H1 (cell line): ENCODE measurements around the gene DAPK1. TPM values are rescaled to one million over a fixed set of nuclear protein-coding genes. Genes with fewer than 3 reads are reported as not detected.

Source experiments
- CTCF ChIA-PET: fragments of 300-600 bp; sonication (Branson Sonifier 250); formaldehyde crosslinking; loops from one replicate; lab custom pipeline; 2021; ENCODE audit not compliant: partially characterized antibody; lab: Charles Lee
- POLR2A ChIA-PET: fragments of 300-600 bp; sonication (Branson Sonifier 250); formaldehyde crosslinking; loops from one replicate; lab custom pipeline; 2021; ENCODE audit warnings: inconsistent platforms; ENCODE audit not compliant: partially characterized antibody; lab: Charles Lee
- DNase-seq, 2 experiments: peaks; one replicate each; pipeline versions ENCODE4 v3.0.0 to v3.0.0-alpha.2; 2010 to 2022; ENCODE audit warnings: low spot score in 2 of 2, low read depth in 1 of 2, mixed read lengths in 1 of 2
- FAIRE-seq: peaks from 2 replicates; lab custom pipeline; 2011; peaks lifted over from hg19 to GRCh38; lab: Jason Lieb, UNC
- H2AFZ ChIP-seq: 2 replicates; pipeline ENCODE4 v1.8.1; 2012; ENCODE audit warnings: low read length, inconsistent platforms
- H2AK5ac ChIP-seq: 2 replicates; pipeline ENCODE4 v1.6.1; 2013; ENCODE audit warnings: low read depth, low read length
- H2BK120ac ChIP-seq: replicated peaks from 2 replicates; pipeline ENCODE3; 2013; ENCODE audit warnings: low read depth, low read length, inconsistent platforms
- H2BK12ac ChIP-seq: 2 replicates; pipeline ENCODE4 v1.6.1; 2013; ENCODE audit warnings: low read depth, low read length
- H2BK15ac ChIP-seq: 2 replicates; pipeline ENCODE4 v1.6.1; 2013; ENCODE audit warnings: low read length
- H2BK20ac ChIP-seq: 2 replicates; pipeline ENCODE4 v1.6.1; 2013; ENCODE audit warnings: low read length
- H2BK5ac ChIP-seq: 2 replicates; pipeline ENCODE4 v1.6.1; 2013; ENCODE audit warnings: low read depth, low read length
- H3K14ac ChIP-seq: 2 replicates; pipeline ENCODE4 v1.6.1; 2013; ENCODE audit warnings: inconsistent platforms; ENCODE audit not compliant: insufficient read length
- H3K18ac ChIP-seq: 2 replicates; pipeline ENCODE4 v1.6.1; 2013; ENCODE audit warnings: low read length; ENCODE audit errors: extremely low read depth
- H3K23ac ChIP-seq: 2 replicates; pipeline ENCODE4 v1.6.1; 2013; ENCODE audit warnings: inconsistent platforms; ENCODE audit not compliant: insufficient read length
- H3K23me2 ChIP-seq: 2 replicates; pipeline ENCODE4 v1.6.1; 2013; ENCODE audit warnings: low read depth, low read length
- H3K27ac ChIP-seq: 2 replicates; pipeline ENCODE4 v1.6.1; 2011; ENCODE audit warnings: low read depth, low read length, inconsistent platforms
- H3K27me3 ChIP-seq, 4 experiments: replicated peaks in 1 of 4; 1 replicate in 1 of 4; 2 replicates in 3 of 4; pipeline versions ENCODE4 v1.6.1 to v1.8.1; 2011 to 2013; ENCODE audit warnings: low read length in 3 of 4, mild to moderate bottlenecking in 3 of 4, inconsistent platforms in 2 of 4, mixed read lengths in 2 of 4, moderate library complexity in 1 of 4; ENCODE audit not compliant: control insufficient read depth in 3 of 4, insufficient read depth in 3 of 4; ENCODE audit errors: extremely low read depth in 1 of 4
- H3K36me3 ChIP-seq, 4 experiments: 2 replicates each; pipeline versions ENCODE4 v1.6.1 to v1.8.1; 2011 to 2013; ENCODE audit warnings: mild to moderate bottlenecking in 4 of 4, low read length in 3 of 4, moderate library complexity in 2 of 4, control low read depth in 1 of 4, inconsistent platforms in 1 of 4; ENCODE audit not compliant: insufficient read depth in 4 of 4, control insufficient read depth in 2 of 4
- H3K4ac ChIP-seq: replicated peaks from 2 replicates; pipeline ENCODE3; 2013; ENCODE audit warnings: low read length, low read depth, mixed read lengths, inconsistent platforms; ENCODE audit not compliant: insufficient read length
- H3K4me1 ChIP-seq, 4 experiments: replicated peaks in 1 of 4; 1 replicate in 1 of 4; 2 replicates in 3 of 4; pipeline versions ENCODE4 v1.6.1 to v1.8.1; 2011 to 2013; ENCODE audit warnings: low read length in 3 of 4, inconsistent platforms in 2 of 4, mixed read lengths in 1 of 4; ENCODE audit not compliant: insufficient read depth in 4 of 4, control insufficient read depth in 3 of 4
- H3K4me2 ChIP-seq, 2 experiments: 2 replicates each; pipeline versions ENCODE4 v1.6.1 to v1.8.1; 2011 to 2013; ENCODE audit warnings: low read depth in 2 of 2, low read length in 2 of 2, control low read depth in 1 of 2, inconsistent platforms in 1 of 2, mild to moderate bottlenecking in 1 of 2; ENCODE audit not compliant: insufficient read depth in 1 of 2
- H3K4me3 ChIP-seq, 4 experiments: fragments of 200-600, 300-600 bp in 1 of 4; sonication (generic), shearing (Covaris generic), sonication (Bioruptor Twin) in 1 of 4; 2 replicates each; pipeline versions ENCODE4 v1.5.1 to v1.8.1; 2011 to 2016; ENCODE audit warnings: low read length in 4 of 4, low read depth in 3 of 4, control low read depth in 2 of 4, inconsistent platforms in 2 of 4, mild to moderate bottlenecking in 2 of 4, mixed read lengths in 1 of 4, moderate library complexity in 1 of 4; ENCODE audit not compliant: insufficient read depth in 2 of 4; ENCODE audit errors: extremely low read depth in 1 of 4
- H3K56ac ChIP-seq: replicated peaks from 2 replicates; pipeline ENCODE3; 2013; ENCODE audit warnings: low read depth, mild to moderate bottlenecking, mixed read lengths, low read length, inconsistent platforms; ENCODE audit not compliant: insufficient read length
- H3K79me1 ChIP-seq: 2 replicates; pipeline ENCODE4 v1.6.1; 2013; ENCODE audit warnings: low read depth, low read length, control low read depth
- H3K79me2 ChIP-seq, 2 experiments: 2 replicates each; pipeline versions ENCODE4 v1.6.1 to v1.8.1; 2012 to 2013; ENCODE audit warnings: low read length in 2 of 2, mild to moderate bottlenecking in 2 of 2, inconsistent platforms in 1 of 2; ENCODE audit not compliant: insufficient read depth in 2 of 2, control insufficient read depth in 1 of 2
- H3K9ac ChIP-seq, 4 experiments: replicated peaks in 1 of 4; 1 replicate in 1 of 4; 2 replicates in 3 of 4; pipeline versions ENCODE4 v1.6.1 to v1.8.1; 2011 to 2013; ENCODE audit warnings: low read depth in 3 of 4, low read length in 3 of 4, control low read depth in 2 of 4, mild to moderate bottlenecking in 2 of 4, moderate library complexity in 2 of 4, inconsistent platforms in 1 of 4; ENCODE audit errors: extremely low read depth in 1 of 4
- H3K9me3 ChIP-seq, 2 experiments: 2 replicates each; pipeline versions ENCODE4 v1.6.1 to v1.8.1; 2012 to 2013; ENCODE audit warnings: mild to moderate bottlenecking in 2 of 2, moderate library complexity in 2 of 2, control low read depth in 1 of 2, inconsistent platforms in 1 of 2, low read depth in 1 of 2, low read length in 1 of 2, mixed read lengths in 1 of 2; ENCODE audit not compliant: insufficient read depth in 2 of 2
- H4K20me1 ChIP-seq, 2 experiments: replicated peaks in 1 of 2; 2 replicates each; pipeline versions ENCODE3 to v1.8.1; 2011 to 2013; ENCODE audit warnings: inconsistent platforms in 2 of 2, low read length in 2 of 2, mild to moderate bottlenecking in 1 of 2; ENCODE audit not compliant: insufficient read depth in 2 of 2, control insufficient read depth in 1 of 2
- H4K5ac ChIP-seq: 2 replicates; pipeline ENCODE4 v1.6.1; 2013; ENCODE audit warnings: low read length, low read depth, mixed read lengths, inconsistent platforms; ENCODE audit not compliant: insufficient read length
- H4K8ac ChIP-seq: 2 replicates; pipeline ENCODE4 v1.8.0; 2013; ENCODE audit warnings: mild to moderate bottlenecking, moderate library complexity, low read length, inconsistent platforms; ENCODE audit not compliant: insufficient read depth; ENCODE audit errors: extremely low read depth
- H4K91ac ChIP-seq: replicated peaks from 2 replicates; pipeline ENCODE3; 2013; ENCODE audit warnings: low read length, mixed read lengths, inconsistent platforms; ENCODE audit not compliant: insufficient read length
- BRCA1 ChIP-seq: IDR thresholded peaks from 2 replicates; pipeline ENCODE4 v1.6.1; 2012; ENCODE audit warnings: low read depth, low read length, improper control_type of control experiment
- CHD1 ChIP-seq: IDR thresholded peaks from 2 replicates; pipeline ENCODE4 v1.6.1; 2012; ENCODE audit warnings: low read depth, low read length, improper control_type of control experiment
- KDM5A ChIP-seq: fragments of 200-600 bp; IDR thresholded peaks from 2 replicates; pipeline ENCODE4 v1.7.1; 2012; ENCODE audit warnings: mild to moderate bottlenecking, low read length, inconsistent platforms, mixed read lengths
- PHF8 ChIP-seq: fragments of 200-600 bp; sonication (generic); conservative IDR thresholded peaks from 2 replicates; pipeline ENCODE4 v1.7.1; 2012; ENCODE audit warnings: low read depth, mild to moderate bottlenecking, inconsistent platforms, low read length, moderate library complexity
- RBBP5 ChIP-seq: IDR thresholded peaks from 2 replicates; pipeline ENCODE4 v1.7.1; 2012; ENCODE audit warnings: low read depth, mild to moderate bottlenecking, inconsistent platforms, low read length, moderate library complexity, borderline replicate concordance
- SP2 ChIP-seq: IDR thresholded peaks from 2 replicates; pipeline ENCODE4 v1.6.1; 2012; ENCODE audit warnings: mild to moderate bottlenecking, low read length, inconsistent platforms
- TBP ChIP-seq: IDR thresholded peaks from 2 replicates; pipeline ENCODE4 v1.6.1; 2011; ENCODE audit warnings: low read depth, low read length, improper control_type of control experiment
- ZNF274 ChIP-seq: IDR thresholded peaks from 2 replicates; pipeline ENCODE4 v1.7.0; 2012; ENCODE audit warnings: low read length, borderline replicate concordance; ENCODE audit errors: extremely low read depth
- whole genome bisulfite sequencing, 2 experiments: shearing (Covaris generic) in 1 of 2; methylation state at CpG; one replicate each; pipeline versions ENCODE4 v1.1.6 to v1.1.7; 2013 to 2015; ENCODE audit warnings: low lambda C conversion rate in 2 of 2, mixed read lengths in 2 of 2, inconsistent platforms in 1 of 2, low coverage in 1 of 2, missing lambda C conversion rate in 1 of 2; ENCODE audit not compliant: insufficient replicate concordance in 2 of 2, insufficient coverage in 1 of 2, insufficient read length in 1 of 2; ENCODE audit errors: extremely low coverage in 1 of 2, missing lambda C conversion rate in 1 of 2; 5-methylcytosine and 5-hydroxymethylcytosine counted together
- polyA plus RNA-seq, 7 experiments: library from polyadenylated mRNA; depleted of rRNA in 3 of 7; stranded (reverse) in 5 of 7; unstranded in 2 of 7; fragments of >200 nt in 5 of 7; fragments of 200-250 nt in 2 of 7; gene quantifications; 1 replicate in 5 of 7; 2 replicates in 1 of 7; 4 replicates in 1 of 7; pipeline versions ENCODE4 v1.2.1 to v1.2.3, GENCODE V29; 2011 to 2013; ENCODE audit warnings: missing spikeins in 2 of 7, mixed read lengths in 2 of 7
- total RNA-seq: library from RNA; stranded (reverse); fragmentation: NEBNext Ultra II Directional; extraction: Animal tissue kit (Norgen Biotek cat#: 25700); gene quantifications from 2 replicates; pipeline ENCODE4 v1.2.1, GENCODE V29; 2021

The DAPK1 gene
- total and polyA plus RNA-seq, 2 of the 8 experiments (the other 6 are each of a cell fraction or from before 2014, with no cell fraction given), result 62.4 to 131 TPM

GRCh38 chr9:87698069-87698809, 200.6 kb downstream of the DAPK1 start:
- Histone ChIP-seq H3K27ac (no peak overlapping the region), H3K79me2 (no peaks in the 10 kb centered on the region), H3K9me3 (no peaks in the 10 kb centered on the region), H3K4me1 (0 out of 7 replicates have a peak, but pooled peaks cover 0 to 4% (median 0%) of the 10 kb centered on the region in 4 experiments), H2AK5ac (no peak overlapping the region), H3K14ac (no peak overlapping the region), H3K79me1 (no peaks in the 10 kb centered on the region; the same call in 1 of the 2 replicates), H3K27me3 (no peaks in the 10 kb centered on the region), H3K9ac (no peak overlapping the region), H3K4me3 (no peak overlapping the region), H4K5ac (no peak overlapping the region), H2BK20ac (no peak overlapping the region), H3K56ac (no peak overlapping the region), H3K23ac (no peak overlapping the region), H2AFZ (no peak overlapping the region), H4K91ac (no peak overlapping the region), H3K23me2 (no peaks in the 10 kb centered on the region), H3K4ac (no peak overlapping the region), H4K20me1 (peaks cover 4 to 5% of the 10 kb centered on the region in 2 experiments), H2BK5ac (no peak overlapping the region), H2BK15ac (no peak overlapping the region), H3K18ac (no peak overlapping the region), H3K36me3 (peaks cover 17 to 71% (median 39%) of the 10 kb centered on the region in 4 experiments), H2BK120ac (no peak overlapping the region), H2BK12ac (no peak overlapping the region), H3K4me2 (no peak overlapping the region), H4K8ac (no peak overlapping the region)
- no peak for FAIRE-seq
- DNase-seq, result no peak
- POLR2A ChIA-PET, result no interaction called here
- CTCF ChIA-PET, result interaction anchor here (0.8 to 8.5 kb wide), 4 partner anchors 11 to 340 kb away, joined by 3 to 61 read pairs (median 3); no protein-coding TSS in a partner anchor
- WGBS, 2 experiments, result 91% methylated on average over 14 of the region's 14 CpGs; no CpG with 5 or more reads in 1 of the 2 experiments
- TF ChIP-seq SP2 (no peak), TBP (no peak), PHF8 (no peak), KDM5A (no peak), ZNF274 (no peak), BRCA1 (no peak), CHD1 (no peak), RBBP5 (no peak)
